ENCODE measurements around the gene DHRS3.

DNA sequence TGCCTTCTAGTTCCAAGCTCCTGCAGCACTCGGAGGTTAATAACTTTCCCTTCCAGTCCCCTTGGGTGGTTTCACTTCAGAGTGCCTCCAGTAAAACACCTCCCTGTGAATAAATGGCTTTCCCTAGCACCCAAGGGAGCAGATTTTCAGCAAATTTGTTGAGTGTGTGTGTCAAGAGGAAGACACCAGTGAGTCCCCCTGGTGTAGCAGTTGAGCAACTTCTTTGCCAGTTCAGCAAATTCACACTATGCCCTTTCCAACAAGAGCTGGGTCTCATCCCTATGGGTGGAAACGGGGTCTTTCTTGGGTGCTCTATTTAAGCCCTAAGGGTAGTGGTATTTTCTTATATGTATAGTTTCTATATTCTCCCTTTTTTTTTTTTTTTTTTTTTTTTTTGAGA, 25.1 kb upstream of the DHRS3 start:
- TF ChIP-seq SIN3A (IDR thresholded peaks at IDR 0.05; ENCODE audit: low read depth) (no peak), POLR2A (IDR thresholded peaks at IDR 0.05; ENCODE audit: borderline replicate concordance, extremely low read depth, insufficient read depth, insufficient read length) (no peak), SRF (IDR thresholded peaks at IDR 0.05; ENCODE audit: low read depth) (no peak), YY1 (IDR thresholded peaks at IDR 0.05; ENCODE audit: extremely low read depth, insufficient replicate concordance, low read depth, low read length) (no peak)
- TF ChIP-seq, protein P1, sequence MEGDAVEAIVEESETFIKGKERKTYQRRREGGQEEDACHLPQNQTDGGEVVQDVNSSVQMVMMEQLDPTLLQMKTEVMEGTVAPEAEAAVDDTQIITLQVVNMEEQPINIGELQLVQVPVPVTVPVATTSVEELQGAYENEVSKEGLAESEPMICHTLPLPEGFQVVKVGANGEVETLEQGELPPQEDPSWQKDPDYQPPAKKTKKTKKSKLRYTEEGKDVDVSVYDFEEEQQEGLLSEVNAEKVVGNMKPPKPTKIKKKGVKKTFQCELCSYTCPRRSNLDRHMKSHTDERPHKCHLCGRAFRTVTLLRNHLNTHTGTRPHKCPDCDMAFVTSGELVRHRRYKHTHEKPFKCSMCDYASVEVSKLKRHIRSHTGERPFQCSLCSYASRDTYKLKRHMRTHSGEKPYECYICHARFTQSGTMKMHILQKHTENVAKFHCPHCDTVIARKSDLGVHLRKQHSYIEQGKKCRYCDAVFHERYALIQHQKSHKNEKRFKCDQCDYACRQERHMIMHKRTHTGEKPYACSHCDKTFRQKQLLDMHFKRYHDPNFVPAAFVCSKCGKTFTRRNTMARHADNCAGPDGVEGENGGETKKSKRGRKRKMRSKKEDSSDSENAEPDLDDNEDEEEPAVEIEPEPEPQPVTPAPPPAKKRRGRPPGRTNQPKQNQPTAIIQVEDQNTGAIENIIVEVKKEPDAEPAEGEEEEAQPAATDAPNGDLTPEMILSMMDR (IDR thresholded peaks at IDR 0.05 in 2 of 3, conservative IDR thresholded peaks at IDR 0.05 in 1 of 3; ENCODE audit: borderline replicate concordance in 1 of 3, insufficient read depth in 1 of 3, low read depth in 2 of 3, low read length in 2 of 3): no peak

Measured in HCT116 (cell line).